ENCODE data around the gene AHRR.

The AHRR gene

DNA sequence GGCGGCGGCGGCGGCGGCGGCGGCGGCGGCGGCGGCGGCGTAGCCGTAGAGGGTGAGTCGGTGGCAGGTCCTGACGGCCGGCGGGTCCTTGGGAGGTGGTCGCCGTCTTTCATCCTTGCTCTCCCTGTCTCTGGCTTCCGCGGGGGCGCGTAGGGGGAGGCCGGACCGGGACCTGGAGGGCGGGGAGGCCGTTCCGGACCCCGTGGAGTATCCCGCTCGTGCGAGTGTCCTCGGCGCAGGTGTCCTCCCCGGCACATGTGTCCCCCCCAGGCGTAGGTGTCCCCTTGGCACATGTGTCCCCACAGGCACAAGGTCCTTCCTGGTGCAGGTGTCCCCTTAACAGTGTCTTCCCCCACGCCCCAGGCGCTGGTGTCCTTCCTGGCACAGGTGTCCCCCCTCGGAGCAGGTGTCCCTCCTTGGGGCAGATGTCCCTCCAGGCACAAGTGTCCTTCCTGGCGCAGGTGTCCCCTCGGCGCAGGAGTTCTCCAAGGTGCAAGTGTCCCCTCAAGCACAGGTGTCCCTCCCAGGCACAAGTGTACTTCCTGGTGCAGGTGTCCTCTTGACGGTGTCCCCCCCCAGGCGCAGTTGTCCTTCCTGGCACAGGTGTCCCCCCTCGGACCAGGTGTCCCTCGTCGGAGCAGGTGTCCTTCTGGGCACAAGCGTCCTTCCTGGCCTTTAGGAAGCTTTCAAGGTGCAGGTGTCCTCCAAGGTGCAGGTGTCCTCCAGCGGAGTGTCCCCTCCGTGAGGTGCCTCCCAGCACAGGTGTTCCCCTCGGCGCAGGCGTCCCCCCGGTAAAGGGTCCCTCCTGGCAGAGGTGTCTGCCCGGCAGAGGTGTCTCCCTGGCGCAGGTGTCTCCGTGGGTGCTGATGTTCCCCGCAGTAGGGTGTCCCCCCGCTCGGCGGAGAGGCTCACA, 122.0 kb downstream of the AHRR start:
- DNase-seq (ENCODE audit: low spot score): no peak

DNA sequence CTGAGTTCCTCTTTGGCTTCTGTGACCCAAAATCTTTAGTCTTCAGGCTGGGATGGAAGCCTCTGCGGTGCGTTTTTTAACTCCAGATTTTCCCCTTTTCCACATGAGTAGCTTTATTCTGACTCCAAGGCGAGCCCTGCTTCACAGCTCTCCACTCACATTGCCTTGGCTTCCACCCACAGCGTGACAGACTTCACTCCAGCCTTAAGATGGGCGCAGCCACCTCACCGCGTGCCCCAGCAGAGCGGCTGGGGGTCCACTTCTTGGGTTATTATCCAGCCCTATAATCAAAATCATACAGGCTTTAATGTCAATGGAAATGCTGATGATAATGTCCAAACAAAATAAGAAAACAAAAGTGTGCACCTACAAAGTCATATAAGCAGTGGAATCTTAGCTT, 122.7 kb downstream of the AHRR start:
- DNase-seq (ENCODE audit: low spot score): no peak

DNA sequence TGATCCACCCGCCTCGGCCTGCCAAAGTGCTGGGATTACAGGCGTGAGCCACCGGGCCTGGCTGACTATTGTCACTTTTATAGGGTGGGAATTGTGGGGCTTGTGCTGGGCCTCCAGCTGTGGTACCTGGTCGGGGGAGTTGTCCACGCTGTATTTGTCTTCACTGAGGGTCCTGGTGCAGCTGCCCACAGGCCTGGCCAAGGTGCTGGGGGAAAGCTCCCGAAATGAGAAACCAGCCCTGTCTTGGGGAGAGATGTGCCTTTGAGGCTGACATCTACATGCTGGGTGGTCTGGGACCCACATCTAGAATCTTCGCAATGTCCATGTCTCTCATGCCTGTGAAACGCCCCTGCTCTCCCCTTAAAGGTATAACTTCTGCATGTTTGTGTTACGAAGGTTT, 124.1 kb downstream of the AHRR start:
- DNase-seq (ENCODE audit: low spot score): no peak

DNA sequence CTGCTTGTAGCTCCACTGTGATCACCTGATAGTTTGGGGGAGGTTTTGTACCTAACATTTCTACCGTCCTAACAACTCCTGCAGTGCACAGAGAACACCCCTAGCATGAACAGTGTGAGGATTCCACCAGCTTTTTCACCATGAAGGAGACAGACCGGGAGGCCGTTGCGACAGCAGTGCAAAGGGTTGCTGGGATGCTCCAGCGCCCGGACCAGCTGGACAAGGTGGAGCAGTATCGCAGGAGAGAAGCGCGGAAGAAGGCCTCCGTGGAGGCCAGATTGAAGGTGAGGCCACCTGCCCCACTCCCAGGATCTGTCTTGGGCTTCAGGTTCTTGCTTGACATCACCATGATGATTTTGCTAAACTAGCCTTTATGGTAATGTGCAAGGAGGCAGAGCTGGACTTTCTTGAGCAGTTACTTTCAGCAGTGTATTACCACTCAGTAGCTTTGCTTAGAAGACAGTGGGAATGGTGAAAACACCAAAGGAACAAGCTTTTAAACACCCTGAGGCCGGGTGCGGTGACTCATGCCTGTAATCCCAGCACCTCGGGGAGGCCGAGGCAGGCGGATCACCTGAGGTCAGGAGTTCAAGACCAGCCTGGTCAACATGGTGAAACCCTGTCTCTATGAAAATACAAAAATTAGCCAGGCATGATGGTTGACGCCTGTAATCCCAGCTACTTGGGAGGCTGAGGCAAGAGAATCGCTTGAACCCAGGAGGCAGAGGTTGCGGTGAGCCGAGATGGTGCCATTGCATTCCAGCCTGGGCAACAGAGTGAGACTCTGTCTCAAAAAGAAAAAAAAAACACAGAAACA, 124.8 kb downstream of the AHRR start:
- DNase-seq (ENCODE audit: low spot score): no peak

DNA sequence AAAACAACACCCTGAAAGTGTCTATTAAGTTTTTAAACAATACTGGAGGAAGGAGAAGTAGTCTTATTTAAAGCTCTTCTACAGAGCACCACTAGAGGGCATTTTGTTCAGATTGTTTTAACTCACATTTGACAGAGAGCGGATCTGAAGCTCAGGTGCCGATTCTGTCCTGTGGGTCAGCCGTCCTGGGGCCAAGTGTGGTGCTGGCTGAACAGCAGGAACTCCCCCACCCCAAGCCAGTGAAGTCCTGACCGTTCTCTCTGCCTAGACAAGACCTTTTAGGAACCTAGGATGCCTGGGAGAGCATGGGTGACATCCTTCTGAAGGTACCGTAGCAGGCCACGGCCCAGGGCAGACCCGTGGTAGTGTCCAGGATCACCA, 125.4 kb downstream of the AHRR start:
- DNase-seq (ENCODE audit: low spot score): peak; percentile 60

DNA sequence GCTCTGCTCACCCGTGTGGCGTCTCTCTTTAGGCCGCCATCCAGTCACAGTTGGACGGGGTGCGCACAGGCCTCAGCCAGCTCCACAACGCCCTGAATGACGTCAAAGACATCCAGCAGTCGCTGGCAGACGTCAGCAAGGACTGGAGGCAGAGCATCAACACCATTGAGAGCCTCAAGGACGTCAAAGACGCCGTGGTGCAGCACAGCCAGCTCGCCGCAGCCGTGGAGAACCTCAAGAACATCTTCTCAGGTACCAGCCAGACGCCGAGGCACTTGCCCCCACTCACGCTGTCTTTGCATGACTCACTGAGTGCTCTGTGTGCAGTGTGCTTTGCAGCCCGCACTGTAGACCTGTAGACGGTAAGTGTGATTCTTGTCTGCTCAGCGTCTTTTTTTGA, 126.0 kb downstream of the AHRR start:
- DNase-seq (ENCODE audit: low spot score): no peak

DNA sequence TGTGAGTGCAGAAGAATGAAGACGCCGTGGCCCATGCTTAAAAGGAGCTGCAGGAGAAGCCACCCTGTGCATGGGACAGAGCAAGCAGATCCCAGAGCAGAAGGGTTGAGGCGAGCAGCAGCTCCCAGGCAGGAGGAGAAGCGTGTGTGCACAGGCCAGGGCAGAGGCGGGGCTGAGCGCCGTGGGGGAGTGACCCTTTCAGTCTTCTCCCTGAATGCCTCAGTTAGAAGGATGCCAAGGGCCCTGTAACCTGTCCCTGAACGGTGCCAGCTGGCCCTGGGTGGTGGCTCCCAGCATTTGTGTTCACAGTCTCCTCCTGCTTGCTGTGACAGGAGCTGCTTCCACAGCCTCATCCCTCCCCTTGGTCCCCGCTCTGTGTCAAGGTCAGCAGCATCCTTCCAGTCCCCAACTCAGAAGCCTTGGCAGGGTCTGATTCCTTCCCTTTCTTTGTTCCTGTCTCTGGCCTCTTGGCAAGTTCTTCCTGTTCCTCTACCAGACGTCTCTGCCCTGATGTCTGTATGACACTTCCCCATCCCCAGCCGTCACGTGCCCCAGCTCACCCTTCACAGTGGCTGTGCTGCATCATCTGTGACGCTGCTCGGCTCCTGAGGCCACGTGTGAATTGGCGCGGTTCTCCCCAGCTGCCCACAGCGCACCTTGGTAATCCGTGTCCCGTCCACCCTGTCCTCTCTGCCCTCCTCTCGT, 126.7 kb downstream of the AHRR start:
- DNase-seq (ENCODE audit: low spot score): no peak

DNA sequence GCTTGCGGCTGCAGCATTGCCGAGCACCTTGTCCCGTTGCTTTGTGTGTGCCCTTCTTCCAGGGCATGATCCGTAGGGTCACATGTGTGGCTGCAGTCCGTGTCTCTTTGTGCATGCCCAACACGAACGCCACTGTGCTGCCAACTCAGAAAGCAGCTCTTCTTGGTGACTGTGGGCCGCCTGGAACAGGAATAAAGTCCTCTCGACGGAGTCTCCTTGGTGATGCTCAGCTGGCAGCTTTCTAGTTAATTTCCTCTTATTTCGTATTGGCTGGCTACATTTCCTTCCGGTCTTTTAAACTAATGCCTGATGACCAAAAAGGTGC, 127.2 kb downstream of the AHRR start:
- no peak for DNase-seq (ENCODE audit: low spot score)

DNA sequence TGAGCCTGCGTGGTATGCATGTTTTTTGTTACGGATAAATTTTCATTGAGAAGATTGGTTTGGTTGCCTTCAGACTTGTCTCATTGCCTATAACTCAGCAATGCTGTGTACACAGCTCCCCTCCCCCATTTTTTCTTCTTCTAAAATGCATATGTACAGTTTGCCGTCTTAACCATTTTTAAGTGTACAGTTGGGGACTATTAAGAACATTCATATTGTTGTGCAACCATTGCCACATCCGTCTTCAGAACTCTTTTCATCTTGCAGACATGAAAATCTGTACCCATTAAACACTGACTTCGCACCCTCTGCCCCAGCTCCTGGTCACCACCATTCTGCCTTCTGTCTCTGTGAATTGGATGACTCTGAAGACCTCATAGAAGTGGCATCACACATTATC, 127.6 kb downstream of the AHRR start:
- no peak for DNase-seq (ENCODE audit: low spot score)

DNA sequence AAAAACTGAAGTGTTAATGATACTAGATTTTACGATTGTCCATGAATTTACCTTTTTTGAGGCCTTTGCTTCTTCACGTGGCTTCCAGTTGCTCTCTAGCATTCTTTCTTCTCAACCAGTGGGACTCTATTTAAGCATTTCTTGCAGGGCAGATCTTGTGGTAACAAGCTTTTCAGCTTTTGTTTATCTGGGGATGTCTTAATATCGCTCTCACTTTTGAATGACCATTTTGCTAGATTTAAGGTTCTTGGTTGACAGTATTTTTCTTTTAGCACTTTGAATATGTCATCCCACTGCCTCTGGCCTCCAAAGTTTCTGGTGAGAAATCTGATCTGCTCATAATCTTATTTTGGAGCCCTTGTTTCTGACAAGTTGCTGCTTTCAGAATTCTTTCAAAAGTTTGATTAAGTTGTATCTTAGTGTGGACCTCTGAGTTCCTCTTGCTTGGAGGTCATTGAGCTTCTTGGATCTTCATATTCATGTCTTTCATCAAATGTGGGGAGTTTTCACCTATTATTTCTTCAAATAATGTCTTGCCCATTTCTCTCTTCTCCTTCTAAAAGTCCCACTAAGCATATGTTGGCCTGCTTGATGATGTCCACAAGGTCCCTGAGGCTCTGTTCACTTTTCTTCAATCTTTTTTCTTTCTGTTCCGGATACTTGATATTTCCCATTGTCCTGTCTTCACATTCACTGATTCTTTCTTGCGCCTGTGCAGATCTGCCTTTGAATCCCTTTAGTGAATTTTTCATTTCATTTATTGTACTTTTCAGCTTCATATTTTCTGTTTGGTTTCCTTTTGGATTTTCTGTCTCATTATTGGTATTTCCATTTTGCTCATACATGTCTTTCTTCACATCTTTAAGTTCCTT, 130.3 kb downstream of the AHRR start:
- DNase-seq (ENCODE audit: low spot score): no peak

DNA sequence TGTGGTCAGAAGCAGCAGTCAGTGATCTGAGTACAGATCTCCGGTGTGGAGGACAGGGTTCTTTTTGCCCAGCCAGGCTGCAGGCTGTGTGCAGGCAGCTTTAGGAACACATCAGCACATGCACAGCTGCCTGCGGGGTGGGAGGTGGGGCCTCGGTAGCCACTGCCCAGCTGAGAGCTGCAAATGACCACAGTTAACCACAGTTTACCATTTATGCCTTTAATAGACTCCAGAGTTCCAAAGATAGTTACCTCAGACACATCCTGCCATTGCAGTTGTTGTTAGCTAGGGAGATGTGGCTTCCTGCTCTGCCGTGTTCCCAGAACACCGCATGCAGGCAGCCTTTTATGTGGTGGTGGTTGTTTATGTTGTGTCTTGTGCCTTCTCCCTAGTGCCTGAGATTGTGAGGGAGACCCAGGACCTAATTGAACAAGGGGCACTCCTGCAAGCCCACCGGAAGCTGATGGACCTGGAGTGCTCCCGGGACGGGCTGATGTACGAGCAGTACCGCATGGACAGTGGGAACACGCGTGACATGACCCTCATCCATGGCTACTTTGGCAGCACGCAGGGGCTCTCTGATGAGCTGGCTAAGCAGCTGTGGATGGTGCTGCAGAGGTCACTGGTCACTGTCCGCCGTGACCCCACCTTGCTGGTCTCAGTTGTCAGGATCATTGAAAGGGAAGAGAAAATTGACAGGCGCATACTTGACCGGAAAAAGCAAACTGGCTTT, 131.6 kb downstream of the AHRR start:
- DNase-seq (ENCODE audit: low spot score): no peak

DNA sequence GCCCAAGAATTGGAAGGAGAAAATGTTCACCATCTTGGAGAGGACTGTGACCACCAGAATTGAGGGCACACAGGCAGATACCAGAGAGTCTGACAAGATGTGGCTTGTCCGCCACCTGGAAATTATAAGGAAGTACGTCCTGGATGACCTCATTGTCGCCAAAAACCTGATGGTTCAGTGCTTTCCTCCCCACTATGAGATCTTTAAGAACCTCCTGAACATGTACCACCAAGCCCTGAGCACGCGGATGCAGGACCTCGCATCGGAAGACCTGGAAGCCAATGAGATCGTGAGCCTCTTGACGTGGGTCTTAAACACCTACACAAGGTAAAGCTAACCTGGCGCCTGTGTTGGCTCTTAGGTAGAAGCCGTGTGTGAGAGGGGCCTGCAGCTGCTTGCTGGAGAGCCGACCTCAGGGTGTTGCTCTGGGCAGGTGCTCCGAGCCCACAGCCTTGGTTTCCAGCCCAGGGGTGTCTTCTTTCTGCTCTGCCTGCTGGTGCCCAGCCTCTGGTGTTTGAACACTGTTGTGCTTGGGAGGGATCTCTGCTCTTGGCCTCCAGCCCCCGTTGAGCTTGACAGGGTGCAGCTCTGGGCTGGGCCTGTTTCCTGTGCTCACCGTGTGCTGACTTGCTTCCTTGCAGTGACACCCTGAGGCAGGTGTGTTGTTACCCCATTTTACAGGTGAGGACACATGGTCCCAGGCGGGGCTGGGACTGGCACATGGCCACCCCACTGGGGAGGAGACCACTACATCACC, 132.4 kb downstream of the AHRR start:
- DNase-seq (ENCODE audit: low spot score): no peak

DNA sequence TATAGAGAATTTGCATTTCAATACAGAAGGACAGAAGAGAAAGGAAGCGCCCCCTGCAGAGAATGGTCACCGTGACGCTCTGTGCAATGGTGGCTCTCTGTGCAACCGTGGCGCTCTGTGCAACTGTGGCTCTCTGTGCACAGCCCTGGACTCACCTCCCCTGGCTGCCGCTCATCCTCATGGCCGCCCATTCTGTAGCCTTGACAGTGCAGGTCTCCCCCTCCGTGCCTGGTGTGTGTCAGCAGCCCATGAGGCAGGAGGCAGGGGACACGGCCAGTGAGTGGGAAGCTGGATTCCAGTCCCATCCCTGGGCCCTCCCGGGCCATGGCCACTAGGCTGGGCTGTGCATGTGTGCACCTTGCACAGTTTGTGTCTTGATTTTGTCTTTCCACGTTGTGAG, 133.4 kb downstream of the AHRR start:
- no peak for DNase-seq (ENCODE audit: low spot score)

DNA sequence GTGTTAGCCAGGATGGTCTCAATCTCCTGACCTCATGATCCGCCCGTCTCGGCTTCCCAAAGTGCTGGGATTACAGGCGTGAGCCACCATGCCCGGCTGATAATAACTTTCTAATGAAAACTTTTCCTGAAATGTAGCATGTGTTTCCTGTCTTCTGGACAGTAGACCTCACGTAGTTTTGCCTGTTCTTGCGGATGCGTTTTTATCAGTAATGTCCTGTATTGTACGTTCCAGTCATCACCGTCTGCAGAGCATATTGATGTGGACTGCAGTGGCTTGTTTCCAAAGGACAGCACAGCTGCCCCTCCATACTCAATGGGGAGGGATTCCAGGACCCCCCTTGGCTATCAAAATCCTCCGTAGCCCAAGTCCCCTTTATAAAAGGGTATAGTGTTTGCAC, 134.3 kb downstream of the AHRR start:
- no peak for DNase-seq (ENCODE audit: low spot score)

DNA sequence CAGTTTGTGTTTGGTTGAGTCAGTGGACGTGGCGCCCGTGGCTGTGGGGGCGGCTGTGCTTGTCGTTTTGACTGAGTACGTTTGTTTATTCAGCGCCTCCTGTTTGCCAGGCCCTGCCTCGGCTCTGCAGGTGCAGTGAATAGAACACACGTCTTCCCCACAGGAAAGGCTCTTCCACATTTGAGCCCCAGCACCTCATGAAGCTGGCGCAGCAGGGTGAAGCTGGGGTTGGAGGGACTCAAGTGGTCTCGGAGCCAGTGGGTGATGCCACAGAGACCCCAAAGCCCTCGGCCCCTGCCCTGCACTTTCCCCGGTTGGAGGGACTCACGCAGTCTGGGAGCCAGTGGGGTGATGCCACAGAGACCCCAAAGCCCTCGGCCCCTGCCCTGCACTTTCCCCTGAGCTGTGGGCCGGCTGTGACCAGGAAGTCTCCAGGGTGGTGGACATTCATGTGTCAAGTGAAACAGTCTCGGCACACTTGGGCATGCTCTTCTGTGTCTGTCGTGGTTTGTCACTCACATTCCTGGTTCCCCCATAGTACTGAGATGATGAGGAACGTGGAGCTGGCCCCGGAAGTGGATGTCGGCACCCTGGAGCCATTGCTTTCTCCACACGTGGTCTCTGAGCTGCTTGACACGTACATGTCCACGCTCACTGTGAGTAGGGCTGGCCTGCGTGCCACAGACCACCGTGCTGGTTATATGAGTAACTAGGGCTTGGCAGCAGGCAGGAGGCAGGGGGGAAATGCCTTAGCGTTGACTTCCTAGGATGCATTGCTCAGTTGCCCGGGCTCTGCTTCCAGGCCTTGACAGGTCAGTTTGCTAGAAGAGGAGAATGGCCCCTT, 135.1 kb downstream of the AHRR start:
- DNase-seq (ENCODE audit: low spot score): no peak

DNA sequence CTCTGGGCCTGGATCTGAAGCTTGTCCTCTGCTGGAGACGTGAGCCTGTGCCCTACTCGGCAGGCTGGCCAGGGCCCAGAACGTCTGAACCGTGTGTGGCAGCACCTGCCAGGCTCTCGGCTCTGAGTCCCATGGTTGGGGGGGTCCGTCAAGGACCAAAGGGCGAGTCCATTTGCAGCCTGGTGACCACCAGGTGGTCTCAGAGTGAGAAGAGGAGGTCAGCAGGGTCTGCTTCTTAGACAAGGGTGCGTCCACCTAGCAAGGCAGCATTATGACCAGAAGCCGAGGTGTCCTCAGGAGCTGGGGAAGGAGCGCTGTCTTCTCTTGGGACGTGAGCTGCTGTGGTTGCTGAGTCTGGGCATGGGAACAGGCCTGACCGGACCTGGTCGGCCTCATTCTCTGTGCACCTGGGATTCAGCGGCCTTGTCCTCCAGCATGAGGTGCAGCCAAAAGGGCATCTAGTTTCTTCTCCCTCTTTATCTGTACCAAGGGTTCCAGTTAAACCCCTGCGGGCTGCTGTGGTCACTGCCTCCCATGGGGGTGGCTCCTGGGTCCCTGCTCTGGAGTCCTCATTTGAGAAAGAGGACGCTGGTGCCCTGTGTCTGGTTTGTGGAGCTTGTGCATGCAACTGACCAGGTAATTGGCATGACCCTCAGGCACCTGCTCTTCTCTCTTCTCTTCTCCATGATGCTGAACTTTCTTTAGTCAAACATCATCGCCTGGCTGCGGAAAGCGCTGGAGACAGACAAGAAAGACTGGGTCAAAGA, 135.9 kb downstream of the AHRR start:
- no peak for DNase-seq (ENCODE audit: low spot score)

DNA sequence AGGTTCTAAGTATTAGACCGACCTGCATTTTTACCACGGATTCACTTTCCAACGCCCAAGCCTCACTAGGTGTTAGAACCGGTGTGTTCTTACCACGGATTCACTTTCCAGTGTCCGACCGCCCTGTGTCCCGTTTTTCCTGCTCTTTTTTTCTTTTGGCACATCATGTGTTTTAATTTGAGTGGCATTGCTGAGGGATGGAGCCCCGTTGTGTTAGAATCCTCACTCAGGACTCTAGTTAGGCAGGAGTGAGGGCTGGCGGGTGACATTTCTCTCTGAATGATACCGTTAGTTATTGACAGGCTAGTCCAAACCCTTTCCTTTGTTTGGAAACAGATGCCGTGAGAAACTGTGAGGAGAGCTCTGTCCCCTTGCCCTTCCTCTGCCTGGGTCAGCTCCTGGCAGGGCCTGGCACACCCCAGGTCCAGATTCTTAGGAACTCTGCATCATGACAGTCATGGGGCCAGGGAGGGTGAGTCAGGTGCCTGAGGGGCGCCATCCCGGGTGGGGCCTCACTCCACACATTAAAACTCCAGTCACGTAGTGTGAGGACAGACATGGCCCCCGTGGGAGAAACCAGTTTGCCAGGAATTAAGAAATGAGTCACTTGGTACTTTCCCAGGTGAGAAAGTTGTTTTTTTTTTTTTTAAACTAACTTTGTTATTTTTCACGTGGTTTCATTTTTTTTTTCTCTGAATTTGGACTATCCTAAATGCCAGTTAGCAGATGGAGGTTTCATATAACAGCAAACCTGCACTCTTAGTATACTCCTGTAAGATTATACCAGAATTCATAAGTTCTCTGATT, 137.2 kb downstream of the AHRR start:
- DNase-seq (ENCODE audit: low spot score): no peak
